Kidney (tissue), 14 donors: Measurements from ENCODE around the gene ARMC8. TPM values are rescaled to one million over a fixed set of nuclear protein-coding genes. Genes with fewer than 3 reads are reported as not detected.

ENCODE experiments used
- DNase-seq, 5 donors: peaks; one replicate each; pipeline ENCODE4 v3.0.0-alpha.2; 2013 to 2020
- FAIRE-seq: peaks from 2 replicates; lab custom pipeline; 2012; peaks lifted over from hg19 to GRCh38; lab: Jason Lieb, UNC
- H3K27ac ChIP-seq, 2 donors: one replicate each; pipeline ENCODE4 v1.7.0; 2013; ENCODE audit warnings: low read depth in 2 of 2, low read length in 2 of 2, inconsistent platforms in 1 of 2
- H3K27me3 ChIP-seq: one replicate; pipeline ENCODE4 v1.7.1; 2013; ENCODE audit warnings: low read length, inconsistent platforms; ENCODE audit not compliant: control insufficient read depth, insufficient read depth
- H3K36me3 ChIP-seq, 3 donors: one replicate each; pipeline versions ENCODE4 v1.7.0 to v1.7.1; 2013; ENCODE audit warnings: low read length in 3 of 3, control low read depth in 1 of 3, inconsistent platforms in 1 of 3; ENCODE audit not compliant: insufficient read depth in 3 of 3, control insufficient read depth in 2 of 3
- H3K4me1 ChIP-seq, 3 donors: one replicate each; pipeline versions ENCODE4 v1.7.0 to v1.7.1; 2013; ENCODE audit warnings: low read length in 3 of 3, inconsistent platforms in 1 of 3, low read depth in 1 of 3; ENCODE audit not compliant: control insufficient read depth in 2 of 3, insufficient read depth in 2 of 3
- H3K4me3 ChIP-seq, 3 donors: one replicate each; pipeline versions ENCODE4 v1.7.0 to v1.8.1; 2013; ENCODE audit warnings: low read length in 3 of 3, control low read depth in 1 of 3, inconsistent platforms in 1 of 3
- H3K9ac ChIP-seq, 3 donors: one replicate each; pipeline versions ENCODE4 v1.7.0 to v1.7.1; 2013; ENCODE audit warnings: low read length in 3 of 3, control low read depth in 1 of 3, inconsistent platforms in 1 of 3
- H3K9me3 ChIP-seq, 3 donors: one replicate each; pipeline versions ENCODE4 v1.7.0 to v1.7.1; 2013; ENCODE audit warnings: low read length in 3 of 3, control low read depth in 1 of 3, inconsistent platforms in 1 of 3; ENCODE audit not compliant: control insufficient read depth in 2 of 3, insufficient read depth in 1 of 3
- CTCF ChIP-seq: IDR thresholded peaks from 3 replicates; pipeline ENCODE4 v1.5.1; 2012; ENCODE audit warnings: mild to moderate bottlenecking, moderate library complexity, borderline replicate concordance; ENCODE audit not compliant: insufficient read depth; ENCODE audit errors: extremely low read depth
- intact Hi-C: fragments of 100-400 bp; cut with DNase I; formaldehyde crosslinking; loops from one replicate; pipeline ENCODE4 v1.11.1; 2022
- polyA plus RNA-seq: library from polyadenylated mRNA; stranded (reverse); fragments of 350-450 nt; fragmentation: Illumina TruSeq; extraction: RNeasy Lipid Tissue Mini Kit (QIAGEN cat#74804); gene quantifications from one replicate; pipeline ENCODE4 v1.2.3, GENCODE V29; 2014; ENCODE audit warnings: low read depth, low replicate concordance; ENCODE audit not compliant: insufficient read depth
- total RNA-seq: library from RNA; stranded (reverse); fragmentation: NEBNext Ultra II Directional; extraction: Animal tissue kit (Norgen Biotek cat#: 25700); gene quantifications from one replicate; pipeline ENCODE4 v1.2.1, GENCODE V29; 2021
- donor health status: control.
- donor health status: control.
- donor health status: control.
- donor health status: control.
- donor health status: control.
- donor health status: DM: yes; HTN: yes; CAD: no.
- donor health status: Normal renal cell carcinoma (clear cell type).

Gene ARMC8
- total and polyA plus RNA-seq, 2 donors from 2014 or later, result 17.1 to 47.3 TPM

GRCh38 chr3:138238711-138239110 is 51.6 kb downstream of the ARMC8 start:
- H3K27ac ChIP-seq, result no peak overlapping the region
- H3K36me3 ChIP-seq, result peaks cover 8 to 24% (median 11%) of the 10 kb centered on the region in 3 donors
- no peak overlapping the region for H3K4me3 ChIP-seq
- FAIRE-seq (no peak), DNase-seq (no peak)
- intact Hi-C loops, result no loop called here
- no peaks in the 10 kb centered on the region for H3K9me3 ChIP-seq
- no peak for TF ChIP-seq CTCF
- no peak overlapping the region for H3K9ac ChIP-seq
- no peaks in the 10 kb centered on the region for H3K27me3 ChIP-seq
- peaks cover 0 to 3% (median 0%) of the 10 kb centered on the region in 3 donors for H3K4me1 ChIP-seq

GRCh38 chr3:138241061-138241460 is 54.0 kb downstream of the ARMC8 start:
- no peak overlapping the region for H3K9ac ChIP-seq
- H3K4me3 ChIP-seq, result no peak overlapping the region
- peaks cover 0 to 3% (median 0%) of the 10 kb centered on the region in 3 donors for H3K4me1 ChIP-seq
- intact Hi-C loops, result no loop called here
- no peaks in the 10 kb centered on the region for H3K9me3 ChIP-seq
- H3K27ac ChIP-seq, result no peak overlapping the region
- FAIRE-seq (no peak), DNase-seq (no peak)
- TF ChIP-seq CTCF, result no peak
- H3K27me3 ChIP-seq, result no peaks in the 10 kb centered on the region
- H3K36me3 ChIP-seq, result peaks cover 8 to 35% (median 16%) of the 10 kb centered on the region in 3 donors

- no peak for TF ChIP-seq CTCF
- no peaks in the 10 kb centered on the region for H3K9me3 ChIP-seq
- H3K27ac ChIP-seq, result no peak overlapping the region
- FAIRE-seq, result no peak
- H3K4me3 ChIP-seq, result no peak overlapping the region
- intact Hi-C loops, result no loop called here
- peaks cover 8 to 35% (median 16%) of the 10 kb centered on the region in 3 donors for H3K36me3 ChIP-seq
- peaks cover 0 to 3% (median 0%) of the 10 kb centered on the region in 3 donors for H3K4me1 ChIP-seq
- no peak for DNase-seq
- H3K27me3 ChIP-seq, result no peaks in the 10 kb centered on the region
- H3K9ac ChIP-seq, result no peak overlapping the region
Observed at GRCh38 chr3:138241676-138242075, 54.6 kb downstream of the ARMC8 start.

GRCh38 chr3:138242466-138242865 is 55.4 kb downstream of the ARMC8 start:
- Histone ChIP-seq H3K4me3 (no peak overlapping the region), H3K27ac (no peak overlapping the region), H3K9me3 (no peaks in the 10 kb centered on the region), H3K27me3 (no peaks in the 10 kb centered on the region), H3K9ac (no peak overlapping the region), H3K36me3 (peaks cover 5 to 32% (median 16%) of the 10 kb centered on the region in 3 donors), H3K4me1 (peaks cover 0 to 3% (median 0%) of the 10 kb centered on the region in 3 donors)
- FAIRE-seq (no peak), DNase-seq (no peak)
- intact Hi-C loops, result no loop called here
- TF ChIP-seq CTCF, result no peak
